Gastrocnemius medialis (tissue), 4 donors: ENCODE results near the gene FMNL3.

ENCODE experiments used
- POLR2A ChIP-seq, 2 donors: fragments of 450-650 bp; IDR thresholded peaks; one replicate each; pipeline ENCODE4 v1.6.1; 2017; ENCODE audit warnings: antibody characterized with exemption in 2 of 2, mild to moderate bottlenecking in 2 of 2, moderate library complexity in 2 of 2
- TF ChIP-seq, protein P1 (sequence below), 5 experiments: fragments of 450-650 bp in 3 of 5; fragments of 200-600 bp in 2 of 5; sonication (generic) in 2 of 5; IDR thresholded peaks in 4 of 5; conservative IDR thresholded peaks in 1 of 5; 1 replicate in 4 of 5; 2 replicates in 1 of 5; pipeline ENCODE4 v1.5.1; 2016 to 2019; ENCODE audit warnings: antibody characterized with exemption in 5 of 5, mild to moderate bottlenecking in 3 of 5, moderate library complexity in 3 of 5

GRCh38 chr12:49635036-49635435 is 72.2 kb downstream of the FMNL3 start:
- no peak for TF ChIP-seq POLR2A (IDR thresholded peaks at IDR 0.05)
- TF ChIP-seq, protein P1, sequence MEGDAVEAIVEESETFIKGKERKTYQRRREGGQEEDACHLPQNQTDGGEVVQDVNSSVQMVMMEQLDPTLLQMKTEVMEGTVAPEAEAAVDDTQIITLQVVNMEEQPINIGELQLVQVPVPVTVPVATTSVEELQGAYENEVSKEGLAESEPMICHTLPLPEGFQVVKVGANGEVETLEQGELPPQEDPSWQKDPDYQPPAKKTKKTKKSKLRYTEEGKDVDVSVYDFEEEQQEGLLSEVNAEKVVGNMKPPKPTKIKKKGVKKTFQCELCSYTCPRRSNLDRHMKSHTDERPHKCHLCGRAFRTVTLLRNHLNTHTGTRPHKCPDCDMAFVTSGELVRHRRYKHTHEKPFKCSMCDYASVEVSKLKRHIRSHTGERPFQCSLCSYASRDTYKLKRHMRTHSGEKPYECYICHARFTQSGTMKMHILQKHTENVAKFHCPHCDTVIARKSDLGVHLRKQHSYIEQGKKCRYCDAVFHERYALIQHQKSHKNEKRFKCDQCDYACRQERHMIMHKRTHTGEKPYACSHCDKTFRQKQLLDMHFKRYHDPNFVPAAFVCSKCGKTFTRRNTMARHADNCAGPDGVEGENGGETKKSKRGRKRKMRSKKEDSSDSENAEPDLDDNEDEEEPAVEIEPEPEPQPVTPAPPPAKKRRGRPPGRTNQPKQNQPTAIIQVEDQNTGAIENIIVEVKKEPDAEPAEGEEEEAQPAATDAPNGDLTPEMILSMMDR (IDR thresholded peaks at IDR 0.05 in 4 of 5, conservative IDR thresholded peaks at IDR 0.05 in 1 of 5) = no peak
